ENCODE data around the gene DKK1. TPM values are rescaled to one million over a fixed set of nuclear protein-coding genes. Genes with fewer than 3 reads are reported as not detected.

DKK1 gene
- total and polyA plus RNA-seq, 12 donors = 0.26 to 5.1 (median 0.62) TPM; not detected in 5

DNA sequence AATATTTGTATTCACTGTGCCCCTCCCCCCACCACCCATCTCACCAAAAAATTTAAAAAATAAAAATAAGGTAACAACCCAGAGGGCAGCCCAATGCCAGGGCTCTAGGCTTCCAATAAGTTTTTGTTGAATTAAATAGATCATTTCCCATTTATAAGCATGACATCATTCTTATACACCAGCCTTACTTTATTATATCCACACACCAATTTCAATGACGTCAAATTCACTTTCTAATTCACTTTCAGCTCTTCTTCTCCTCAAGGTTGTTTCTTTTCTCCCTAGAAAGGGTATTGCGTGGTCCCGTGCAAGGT, 1.2 kb upstream of the DKK1 start:
- Histone ChIP-seq H3K27ac (no peak overlapping the region), H3K27me3 (peaks cover 0 to 77% (median 31%) of the 10 kb centered on the region in 7 donors), H3K9me3 (no peaks in the 10 kb centered on the region), H3K36me3 (no peaks in the 10 kb centered on the region), H3K4me1 (peaks cover 0 to 22% (median 17%) of the 10 kb centered on the region in 9 donors), H3K4me3 (peak overlapping the region in 9 of 10 donors; percentile 37 to 62 (median 55))
- ATAC-seq (no peak), DNase-seq (no peak)
- WGBS, 2 donors = 19 to 22% methylated on average over 3 of the region's 3 CpGs
- intact Hi-C loops (cut with DNase I) = loop anchor here in 3 of 10 donors (2.0 to 5.0 kb wide), 3 partner anchors 174 to 339 kb away; no protein-coding TSS in a partner anchor
- TF ChIP-seq CTCF (IDR thresholded peaks at IDR 0.05) = no peak

- no peaks in the 10 kb centered on the region for H3K9me3 ChIP-seq
- ATAC-seq = peak in 4 of 8 donors; percentile 7 to 32 (median 23)
- peak overlapping the region; percentile 27 to 62 (median 54) for H3K4me3 ChIP-seq
- intact Hi-C loops (cut with DNase I) = loop anchor here in 3 of 10 donors (2.0 to 5.0 kb wide), 3 partner anchors 173 to 339 kb away; no protein-coding TSS in a partner anchor
- TF ChIP-seq CTCF (IDR thresholded peaks at IDR 0.05) = no peak
- peaks cover 0 to 20% (median 17%) of the 10 kb centered on the region in 9 donors for H3K4me1 ChIP-seq
- 2 to 4% methylated on average over 26 of the region's 26 CpGs for WGBS, 2 donors
- no peaks in the 10 kb centered on the region for H3K36me3 ChIP-seq
- DNase-seq = no peak
- H3K27me3 ChIP-seq = peaks cover 0 to 72% (median 31%) of the 10 kb centered on the region in 7 donors
- H3K27ac ChIP-seq = no peak overlapping the region
Measured at GRCh38 chr10:52313256-52313932, 687 bp upstream of the DKK1 start.

DNA sequence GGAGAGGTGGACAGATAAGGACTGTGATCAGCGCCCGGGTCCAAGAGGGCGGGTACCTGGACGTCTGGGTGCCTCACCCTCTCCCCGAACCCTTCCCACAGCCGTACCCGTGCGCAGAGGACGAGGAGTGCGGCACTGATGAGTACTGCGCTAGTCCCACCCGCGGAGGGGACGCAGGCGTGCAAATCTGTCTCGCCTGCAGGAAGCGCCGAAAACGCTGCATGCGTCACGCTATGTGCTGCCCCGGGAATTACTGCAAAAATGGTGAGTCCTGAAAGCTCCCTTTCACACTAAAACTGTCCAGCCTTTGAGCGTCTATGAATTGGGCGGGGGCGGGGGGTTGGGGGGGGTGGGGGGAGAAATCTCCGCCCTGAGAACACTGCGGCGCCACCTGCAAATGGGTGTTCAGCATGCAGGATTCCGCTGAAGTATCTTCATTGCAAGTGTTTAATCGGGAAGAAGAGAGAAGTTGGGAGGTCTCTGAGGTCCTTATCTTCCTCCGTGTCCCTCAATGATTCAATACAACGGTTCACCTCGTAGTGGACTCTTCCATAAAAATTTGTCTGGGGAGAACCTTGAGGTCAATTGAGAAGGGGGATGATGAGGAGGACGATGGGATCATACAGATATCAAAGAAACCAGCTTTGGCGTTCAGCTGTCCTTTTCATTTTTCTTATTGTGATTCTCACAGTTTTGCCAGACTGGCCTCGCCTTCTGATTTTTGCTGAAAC, 906 bp downstream of the DKK1 start:
- Histone ChIP-seq H3K27ac (no peak overlapping the region), H3K27me3 (peaks cover 0 to 58% (median 24%) of the 10 kb centered on the region in 7 donors), H3K36me3 (no peaks in the 10 kb centered on the region), H3K4me1 (peaks cover 0 to 20% (median 17%) of the 10 kb centered on the region in 9 donors), H3K4me3 (peak overlapping the region; percentile 27 to 62 (median 54)), H3K9me3 (no peaks in the 10 kb centered on the region)
- 11 to 12% methylated on average over 36 of the region's 36 CpGs for WGBS, 2 donors
- intact Hi-C loops (cut with DNase I) = loop anchor here in 3 of 10 donors (5.0 kb wide), 3 partner anchors 162 to 337 kb away; no protein-coding TSS in a partner anchor
- TF ChIP-seq CTCF (IDR thresholded peaks at IDR 0.05) = no peak
- peak in 7 of 8 donors; percentile 13 to 58 (median 35) for ATAC-seq
- DNase-seq = no peak

GRCh38 chr10:52316001-52316400, 1.9 kb downstream of the DKK1 start:
- Histone ChIP-seq H3K27ac (no peak overlapping the region), H3K4me1 (peaks cover 0 to 20% (median 17%) of the 10 kb centered on the region in 9 donors), H3K9me3 (no peaks in the 10 kb centered on the region), H3K4me3 (no peak overlapping the region), H3K27me3 (peaks cover 0 to 47% (median 17%) of the 10 kb centered on the region in 7 donors), H3K36me3 (no peaks in the 10 kb centered on the region)
- 57 to 68% methylated on average over 1 of the region's 1 CpG for WGBS, 2 donors
- no peak for DNase-seq
- ATAC-seq = no peak
- intact Hi-C loops (cut with DNase I) = loop anchor here in 1 of 10 donors (5.0 kb wide), 1 partner anchor 161 kb away; no protein-coding TSS in a partner anchor
- no peak for TF ChIP-seq CTCF (IDR thresholded peaks at IDR 0.05)
